Natural killer cell (primary cell): ENCODE measurements around the gene SARDH. TPM values are rescaled to one million over a fixed set of nuclear protein-coding genes. Genes with fewer than 3 reads are reported as not detected.

ENCODE experiments used
- ATAC-seq, 3 donors: fragments of 150-1000 bp in 2 of 3; fragments of 200-7000 bp in 1 of 3; cut with Tn5 transposase; 1 replicate in 1 of 3; 2 replicates in 2 of 3; pipeline ENCODE4 v1.10.0; 2021; ENCODE audit warnings: mild to moderate bottlenecking in 2 of 3, moderate library complexity in 2 of 3
- DNase-seq, 2 donors: peaks; one replicate each; pipeline versions ENCODE4 v3.0.0 to v3.0.0-alpha.2; 2013 to 2021; ENCODE audit warnings: mixed read lengths in 1 of 2
- H3K27ac ChIP-seq: one replicate; pipeline ENCODE4 v1.5.1; 2013; ENCODE audit warnings: mild to moderate bottlenecking, low read length
- H3K27me3 ChIP-seq: one replicate; pipeline ENCODE4 v1.6.1; 2013; ENCODE audit warnings: low read length; ENCODE audit not compliant: control insufficient read depth, insufficient read depth
- H3K36me3 ChIP-seq: one replicate; pipeline ENCODE4 v1.6.1; 2013; ENCODE audit warnings: low read length; ENCODE audit not compliant: control insufficient read depth, insufficient read depth
- H3K4me1 ChIP-seq: one replicate; pipeline ENCODE4 v1.6.1; 2013; ENCODE audit warnings: low read length; ENCODE audit not compliant: control insufficient read depth, insufficient read depth
- H3K4me3 ChIP-seq: one replicate; pipeline ENCODE4 v1.5.1; 2013; ENCODE audit warnings: low read length
- H3K9me3 ChIP-seq: one replicate; pipeline ENCODE4 v1.6.1; 2013; ENCODE audit warnings: low read length; ENCODE audit not compliant: control insufficient read depth, insufficient read depth
- H3K27ac Mint-ChIP-seq, 2 donors: one replicate each; pipeline ENCODE4 v1.8.0; 2022; ENCODE audit warnings: mild to moderate bottlenecking in 2 of 2, mixed read lengths in 2 of 2, moderate library complexity in 1 of 2
- H3K27me3 Mint-ChIP-seq, 2 donors: one replicate each; pipeline ENCODE4 v1.8.0; 2022; ENCODE audit warnings: low read depth in 2 of 2, mixed read lengths in 2 of 2
- H3K36me3 Mint-ChIP-seq: one replicate; pipeline ENCODE4 v1.8.0; 2022; ENCODE audit warnings: mixed read lengths
- H3K4me1 Mint-ChIP-seq, 2 donors: one replicate each; pipeline ENCODE4 v1.8.0; 2022; ENCODE audit warnings: mixed read lengths in 2 of 2
- H3K4me3 Mint-ChIP-seq: one replicate; pipeline ENCODE4 v1.8.0; 2022; ENCODE audit warnings: mild to moderate bottlenecking, moderate library complexity, mixed read lengths
- H3K9me3 Mint-ChIP-seq, 2 donors: one replicate each; pipeline ENCODE4 v1.8.0; 2022; ENCODE audit warnings: mixed read lengths in 2 of 2
- CTCF ChIP-seq: fragments of 200-600 bp; IDR thresholded peaks from one replicate; pipeline ENCODE4 v1.8.0; 2022; ENCODE audit warnings: antibody characterized with exemption
- WGBS: methylation state at CpG from one replicate; pipeline ENCODE4 v1.1.7; 2013; ENCODE audit warnings: missing lambda C conversion rate; ENCODE audit not compliant: insufficient coverage; 5-methylcytosine and 5-hydroxymethylcytosine counted together
- intact Hi-C: fragments of 100-400 bp; cut with micrococcal nuclease; formaldehyde crosslinking; loops from one replicate; pipeline ENCODE4 v1.14.2; 2022
- total RNA-seq, 4 donors: library from RNA; stranded (reverse); fragments of 120-200 nt in 1 of 4; gene quantifications; one replicate each; pipeline versions ENCODE4 v1.2.3 to v1.2.4, GENCODE V29; 2013 to 2022

SARDH gene
- total RNA-seq, 3 donors from 2014 or later (not counting 1 experiment from before 2014, with no cell fraction given): 2.2 to 6.8 (median 4.1) TPM

GRCh38 chr9:133708246-133709014 lies 29.7 kb downstream of the SARDH start:
- no peaks in the 10 kb centered on the region for H3K36me3 ChIP-seq
- Mint-ChIP-seq H3K27me3 (no peaks in the 10 kb centered on the region), H3K27ac (no peak overlapping the region), H3K9me3 (no peaks in the 10 kb centered on the region), H3K4me3 (no peak overlapping the region), H3K36me3 (no peaks in the 10 kb centered on the region), H3K4me1 (no peaks in the 10 kb centered on the region)
- no peaks in the 10 kb centered on the region for H3K27me3 ChIP-seq
- H3K9me3 ChIP-seq: no peaks in the 10 kb centered on the region
- intact Hi-C loops: no loop called here
- peaks cover 6% of the 10 kb centered on the region for H3K4me1 ChIP-seq
- H3K4me3 ChIP-seq: no peak overlapping the region
- ATAC-seq (no peak), DNase-seq (no peak)
- 92% methylated on average over 29 of the region's 30 CpGs for WGBS
- H3K27ac ChIP-seq: no peak overlapping the region
- no peak for TF ChIP-seq CTCF

GRCh38 chr9:133707763-133708245 lies 30.3 kb downstream of the SARDH start:
- H3K9me3 ChIP-seq: no peaks in the 10 kb centered on the region
- H3K27ac ChIP-seq: no peak overlapping the region
- no peak overlapping the region for H3K4me3 ChIP-seq
- H3K27me3 ChIP-seq: no peaks in the 10 kb centered on the region
- Mint-ChIP-seq H3K27ac (no peak overlapping the region), H3K4me3 (no peak overlapping the region), H3K27me3 (no peaks in the 10 kb centered on the region), H3K9me3 (no peaks in the 10 kb centered on the region), H3K36me3 (no peaks in the 10 kb centered on the region), H3K4me1 (peaks cover 0 to under 1% of the 10 kb centered on the region in 2 donors)
- WGBS: 91% methylated on average over 15 of the region's 15 CpGs
- H3K4me1 ChIP-seq: peaks cover 11% of the 10 kb centered on the region
- DNase-seq (no peak), ATAC-seq (no peak)
- no peak for TF ChIP-seq CTCF
- H3K36me3 ChIP-seq: no peaks in the 10 kb centered on the region
- intact Hi-C loops: no loop called here

- Mint-ChIP-seq H3K27ac (no peak overlapping the region), H3K4me3 (no peak overlapping the region), H3K36me3 (no peaks in the 10 kb centered on the region), H3K27me3 (no peaks in the 10 kb centered on the region), H3K9me3 (no peaks in the 10 kb centered on the region), H3K4me1 (peaks cover 0 to 5% of the 10 kb centered on the region in 2 donors)
- intact Hi-C loops: no loop called here
- H3K27me3 ChIP-seq: no peaks in the 10 kb centered on the region
- TF ChIP-seq CTCF: no peak
- no peak overlapping the region for H3K4me3 ChIP-seq
- H3K4me1 ChIP-seq: peaks cover 17% of the 10 kb centered on the region
- H3K36me3 ChIP-seq: no peaks in the 10 kb centered on the region
- no peaks in the 10 kb centered on the region for H3K9me3 ChIP-seq
- ATAC-seq: no peak
- WGBS: 77% methylated on average over 17 of the region's 17 CpGs
- no peak overlapping the region for H3K27ac ChIP-seq
- DNase-seq: no peak
These were observed 30.9 kb downstream of the SARDH start for GRCh38 chr9:133707065-133707762.
